ENCODE results near the gene MAPKAPK3. TPM values are rescaled to one million over a fixed set of nuclear protein-coding genes. Genes with fewer than 3 reads are reported as not detected.
A peak's percentile ranks its signal among the peaks of the same experiment; 100 is the strongest.
"Not testable (repeated sequence)": the region's sequence is repeated elsewhere in the genome, so short reads cannot be mapped to it uniquely, and the experiment has no call there.

Gene MAPKAPK3
- total RNA-seq, 1 donor from 2014 or later: 20.9 TPM

DNA sequence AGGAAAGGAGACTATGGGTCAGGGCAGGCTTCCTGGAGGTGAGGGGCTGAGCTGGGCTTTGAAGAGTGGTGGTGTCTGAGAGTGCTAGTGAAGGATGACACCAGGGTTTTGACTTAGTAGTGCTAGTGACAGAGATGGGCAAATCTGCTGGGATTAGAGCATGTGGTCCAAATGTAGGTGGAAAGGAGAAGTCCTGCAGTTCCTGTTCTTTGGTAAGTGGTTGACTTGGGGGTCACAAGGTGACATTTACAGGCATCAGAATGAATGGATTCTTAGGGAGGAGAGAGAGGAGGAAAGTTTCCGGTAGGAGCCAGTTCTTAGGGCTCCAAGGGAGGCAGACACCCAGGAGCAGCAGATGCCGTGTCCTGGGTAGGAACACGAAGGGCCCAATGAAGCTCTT lies 57.0 kb downstream of the MAPKAPK3 start:
- Histone ChIP-seq H3K27ac (ENCODE audit: low read depth, low read length) (no peak overlapping the region), H3K4me1 (ENCODE audit: control insufficient read depth in 3 of 3, insufficient read depth in 3 of 3, low read length in 3 of 3) (peaks cover 0 to 4% (median 2%) of the 10 kb centered on the region in 3 donors), H3K36me3 (ENCODE audit: control insufficient read depth in 3 of 3, insufficient read depth in 3 of 3, low read length in 3 of 3) (no peaks in the 10 kb centered on the region), H3K9ac (ENCODE audit: low read depth in 1 of 3, low read length in 3 of 3) (no peak overlapping the region), H3K4me3 (ENCODE audit: low read length in 3 of 3) (no peak overlapping the region), H3K27me3 (ENCODE audit: control insufficient read depth in 3 of 3, insufficient read depth in 3 of 3, low read length in 3 of 3) (peaks cover 0 to 13% (median 8%) of the 10 kb centered on the region in 3 donors), H3K9me3 (ENCODE audit: control insufficient read depth in 3 of 3, low read length in 3 of 3) (no peaks in the 10 kb centered on the region)

- Histone ChIP-seq H3K4me1 (ENCODE audit: control insufficient read depth in 3 of 3, insufficient read depth in 3 of 3, low read length in 3 of 3) (peaks cover 0 to 4% (median 2%) of the 10 kb centered on the region in 3 donors), H3K9me3 (ENCODE audit: control insufficient read depth in 3 of 3, low read length in 3 of 3) (no peaks in the 10 kb centered on the region), H3K27me3 (ENCODE audit: control insufficient read depth in 3 of 3, insufficient read depth in 3 of 3, low read length in 3 of 3) (peaks cover 0 to 13% (median 8%) of the 10 kb centered on the region in 3 donors), H3K27ac (ENCODE audit: low read depth, low read length) (no peak within 1 kb of the TSS), H3K4me3 (ENCODE audit: low read length in 3 of 3) (peak within 1 kb of the TSS; percentile 43 to 64 (median 60)), H3K36me3 (ENCODE audit: control insufficient read depth in 3 of 3, insufficient read depth in 3 of 3, low read length in 3 of 3) (no peaks in the 10 kb centered on the region), H3K9ac (ENCODE audit: low read depth in 1 of 3, low read length in 3 of 3) (peak within 1 kb of the TSS; percentile 20 to 72 (median 62))
Measured at GRCh38 chr3:50674349-50675178, 57.6 kb downstream of the MAPKAPK3 start, which contains the start of gene DOCK3. DOCK3 (plus strand) TSS chr3:50674927; CDS start chr3:50675264, 337 bp downstream.

DNA sequence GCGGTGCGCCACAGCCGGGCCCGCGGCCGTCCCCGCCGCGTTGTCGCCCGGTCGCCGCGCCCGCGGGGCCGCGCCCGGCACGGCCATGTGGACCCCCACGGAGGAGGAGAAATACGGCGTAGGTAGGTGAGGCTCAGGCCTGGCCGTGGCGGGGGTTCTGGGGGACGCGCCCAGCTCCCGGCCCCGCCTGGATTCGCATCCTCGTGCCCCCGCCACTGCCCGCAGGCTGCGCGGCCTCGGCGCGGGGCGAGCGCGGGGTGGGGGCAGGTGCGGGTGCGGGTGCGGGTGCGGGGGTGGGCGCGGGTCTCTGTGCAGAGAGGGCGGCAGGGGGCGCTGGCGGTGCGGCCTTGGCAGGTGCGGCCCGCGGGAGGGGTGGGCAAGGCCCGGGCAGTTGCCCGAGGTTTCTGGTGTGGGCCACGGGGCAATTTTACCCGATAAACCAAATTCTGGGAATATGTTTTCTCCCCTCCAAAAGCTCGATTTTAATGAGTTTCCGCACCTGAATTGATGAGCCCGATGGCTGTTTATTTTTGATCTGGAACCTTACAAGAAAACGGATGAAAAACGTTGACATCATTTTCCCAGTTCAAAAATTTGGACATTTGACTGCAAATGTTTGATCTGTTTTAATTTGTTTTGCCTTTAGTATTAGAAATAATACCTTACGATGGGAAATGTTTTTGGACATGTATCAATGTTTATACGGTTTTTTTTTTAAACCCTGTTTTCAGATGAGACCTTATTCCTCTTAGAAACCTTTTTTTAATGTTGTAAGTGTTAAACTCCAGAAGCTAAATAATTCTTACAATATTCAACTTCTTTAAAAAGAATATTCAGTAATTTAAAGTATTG lies 58.5 kb downstream of the MAPKAPK3 start:
- peaks cover 0 to 4% (median 2%) of the 10 kb centered on the region in 3 donors for H3K4me1 ChIP-seq (ENCODE audit: control insufficient read depth in 3 of 3, insufficient read depth in 3 of 3, low read length in 3 of 3)
- peak overlapping the region in 1 of 3 donors; percentile 72 for H3K9ac ChIP-seq (ENCODE audit: low read depth in 1 of 3, low read length in 3 of 3)
- H3K36me3 ChIP-seq (ENCODE audit: control insufficient read depth in 3 of 3, insufficient read depth in 3 of 3, low read length in 3 of 3): no peaks in the 10 kb centered on the region
- no peak overlapping the region for H3K27ac ChIP-seq (ENCODE audit: low read depth, low read length)
- peak overlapping the region in 2 of 3 donors; percentile 60 to 64 for H3K4me3 ChIP-seq (ENCODE audit: low read length in 3 of 3)
- peaks cover 0 to 13% (median 8%) of the 10 kb centered on the region in 3 donors for H3K27me3 ChIP-seq (ENCODE audit: control insufficient read depth in 3 of 3, insufficient read depth in 3 of 3, low read length in 3 of 3)
- no peaks in the 10 kb centered on the region for H3K9me3 ChIP-seq (ENCODE audit: control insufficient read depth in 3 of 3, low read length in 3 of 3)

DNA sequence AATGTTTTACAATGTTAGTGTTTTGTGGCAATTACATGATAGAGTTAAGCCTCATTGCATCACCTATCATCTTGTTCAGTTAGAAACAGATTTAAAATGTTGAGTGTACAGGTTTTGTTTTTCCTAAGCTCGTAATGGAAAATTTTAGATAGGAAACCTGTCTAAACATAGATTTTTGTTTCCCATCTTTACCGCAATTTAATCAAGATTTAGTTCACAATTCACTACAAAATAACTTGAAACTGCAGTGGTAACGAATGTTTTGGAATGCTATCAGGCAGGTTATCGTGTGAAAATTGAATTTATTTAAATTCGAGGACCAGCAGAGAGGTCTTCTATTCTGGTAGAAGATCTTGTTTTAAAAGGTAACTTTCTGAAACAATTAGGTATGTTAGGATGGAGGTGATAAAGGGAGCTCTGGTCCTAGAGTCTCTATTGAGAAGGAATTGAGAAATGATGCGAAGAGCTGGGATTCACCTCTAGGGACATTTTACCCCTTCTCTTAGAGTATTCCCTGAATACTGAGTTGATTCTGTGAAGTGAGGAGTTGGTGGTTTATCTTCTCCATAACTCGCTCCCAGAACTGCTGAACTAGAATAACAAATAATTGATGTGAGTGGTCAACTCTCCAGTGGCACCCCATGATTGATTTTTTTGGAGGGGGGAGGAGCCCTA lies 59.2 kb downstream of the MAPKAPK3 start:
- Histone ChIP-seq H3K4me1 (ENCODE audit: control insufficient read depth in 3 of 3, insufficient read depth in 3 of 3, low read length in 3 of 3) (peaks cover 0 to 4% (median 2%) of the 10 kb centered on the region in 3 donors), H3K4me3 (ENCODE audit: low read length in 3 of 3) (no peak overlapping the region), H3K27me3 (ENCODE audit: control insufficient read depth in 3 of 3, insufficient read depth in 3 of 3, low read length in 3 of 3) (peaks cover 0 to 13% (median 8%) of the 10 kb centered on the region in 3 donors), H3K9me3 (ENCODE audit: control insufficient read depth in 3 of 3, low read length in 3 of 3) (no peaks in the 10 kb centered on the region), H3K27ac (ENCODE audit: low read depth, low read length) (no peak overlapping the region), H3K9ac (ENCODE audit: low read depth in 1 of 3, low read length in 3 of 3) (no peak overlapping the region), H3K36me3 (ENCODE audit: control insufficient read depth in 3 of 3, insufficient read depth in 3 of 3, low read length in 3 of 3) (no peaks in the 10 kb centered on the region)

DNA sequence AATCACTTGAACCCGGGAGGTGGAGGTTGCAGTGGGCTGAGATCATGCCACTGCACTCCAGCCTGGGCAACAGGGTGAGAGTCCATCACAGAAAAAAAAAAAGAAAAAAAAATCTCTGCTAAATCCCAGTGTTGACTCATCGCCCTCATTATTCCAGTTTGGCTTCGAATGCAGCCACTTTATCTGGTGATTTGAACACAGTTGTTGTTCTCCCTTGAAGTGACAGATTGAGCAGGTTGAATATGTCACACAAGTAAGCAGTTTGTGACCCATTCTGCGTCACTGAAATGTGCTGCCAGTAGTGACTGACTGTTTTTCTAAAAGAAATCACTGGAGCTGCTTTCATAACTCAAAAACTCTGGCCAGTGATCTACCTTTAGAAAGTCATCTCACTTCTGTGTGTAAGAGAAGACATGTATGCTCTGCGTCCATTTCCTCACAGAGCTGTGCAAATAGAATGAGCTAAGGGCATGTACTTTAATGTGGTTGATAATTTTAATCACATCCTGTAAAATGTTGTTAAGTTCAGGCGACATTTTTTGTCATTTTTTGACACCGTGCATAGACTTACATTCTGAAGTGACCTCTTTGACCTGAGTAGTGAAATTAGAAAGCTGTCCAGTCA lies 70.3 kb downstream of the MAPKAPK3 start:
- Histone ChIP-seq H3K4me3 (ENCODE audit: low read length in 3 of 3) (no peak overlapping the region), H3K27ac (ENCODE audit: low read depth, low read length) (no peak overlapping the region), H3K36me3 (ENCODE audit: control insufficient read depth in 3 of 3, insufficient read depth in 3 of 3, low read length in 3 of 3) (no peaks in the 10 kb centered on the region), H3K9me3 (ENCODE audit: control insufficient read depth in 3 of 3, low read length in 3 of 3) (no peaks in the 10 kb centered on the region), H3K9ac (ENCODE audit: low read depth in 1 of 3, low read length in 3 of 3) (no peak overlapping the region), H3K27me3 (ENCODE audit: control insufficient read depth in 3 of 3, insufficient read depth in 3 of 3, low read length in 3 of 3) (peaks cover 0 to under 1% (median 0%) of the 10 kb centered on the region in 3 donors), H3K4me1 (ENCODE audit: control insufficient read depth in 3 of 3, insufficient read depth in 3 of 3, low read length in 3 of 3) (peaks cover 0 to 8% (median 0%) of the 10 kb centered on the region in 3 donors)

GRCh38 chr3:50687916-50688315 lies 71.0 kb downstream of the MAPKAPK3 start:
- Histone ChIP-seq H3K27ac (ENCODE audit: low read depth, low read length) (no peak overlapping the region), H3K36me3 (ENCODE audit: control insufficient read depth in 3 of 3, insufficient read depth in 3 of 3, low read length in 3 of 3) (no peaks in the 10 kb centered on the region), H3K9ac (ENCODE audit: low read depth in 1 of 3, low read length in 3 of 3) (no peak overlapping the region), H3K4me3 (ENCODE audit: low read length in 3 of 3) (no peak overlapping the region), H3K27me3 (ENCODE audit: control insufficient read depth in 3 of 3, insufficient read depth in 3 of 3, low read length in 3 of 3) (peaks cover 0 to 3% (median 0%) of the 10 kb centered on the region in 3 donors), H3K4me1 (ENCODE audit: control insufficient read depth in 3 of 3, insufficient read depth in 3 of 3, low read length in 3 of 3) (peaks cover 0 to 8% (median 0%) of the 10 kb centered on the region in 3 donors), H3K9me3 (ENCODE audit: control insufficient read depth in 3 of 3, low read length in 3 of 3) (no peaks in the 10 kb centered on the region)

- H3K27me3 ChIP-seq (ENCODE audit: control insufficient read depth in 3 of 3, insufficient read depth in 3 of 3, low read length in 3 of 3); H3K4me3 ChIP-seq (ENCODE audit: low read length in 3 of 3); H3K4me1 ChIP-seq (ENCODE audit: control insufficient read depth in 3 of 3, insufficient read depth in 3 of 3, low read length in 3 of 3); H3K27ac ChIP-seq (ENCODE audit: low read depth, low read length); H3K9me3 ChIP-seq (ENCODE audit: control insufficient read depth in 3 of 3, low read length in 3 of 3); H3K9ac ChIP-seq (ENCODE audit: low read depth in 1 of 3, low read length in 3 of 3); H3K36me3 ChIP-seq (ENCODE audit: control insufficient read depth in 3 of 3, insufficient read depth in 3 of 3, low read length in 3 of 3): not testable (repeated sequence)
Measured at GRCh38 chr3:50688602-50689001, 71.7 kb downstream of the MAPKAPK3 start.

DNA sequence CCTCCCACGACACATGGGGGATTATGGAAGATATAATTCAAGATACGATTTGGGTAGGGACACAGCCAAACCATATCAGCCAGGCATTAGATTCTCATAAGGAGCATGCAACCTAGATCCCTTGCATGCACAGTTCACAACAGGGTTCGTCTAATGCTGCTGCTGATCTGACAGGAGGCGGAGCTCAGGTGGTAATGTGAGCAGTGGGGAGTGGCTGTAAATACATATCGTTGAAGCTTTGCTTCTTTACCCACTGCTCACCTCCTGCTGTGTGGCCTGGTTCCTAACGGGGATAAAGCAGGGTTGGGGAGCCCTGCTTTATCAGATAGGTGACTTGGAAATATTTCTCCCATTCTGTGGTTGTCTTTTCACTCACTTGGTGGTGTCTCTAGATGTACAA lies 72.6 kb downstream of the MAPKAPK3 start:
- no peak overlapping the region for H3K27ac ChIP-seq (ENCODE audit: low read depth, low read length)
- H3K9me3 ChIP-seq (ENCODE audit: control insufficient read depth in 3 of 3, low read length in 3 of 3): no peaks in the 10 kb centered on the region

GRCh38 chr3:50695031-50695430 lies 78.1 kb downstream of the MAPKAPK3 start:
- no peak overlapping the region for H3K27ac ChIP-seq (ENCODE audit: low read depth, low read length)
- H3K36me3 ChIP-seq (ENCODE audit: control insufficient read depth in 3 of 3, insufficient read depth in 3 of 3, low read length in 3 of 3): no peaks in the 10 kb centered on the region
- no peak overlapping the region for H3K9ac ChIP-seq (ENCODE audit: low read depth in 1 of 3, low read length in 3 of 3)
- H3K4me1 ChIP-seq (ENCODE audit: control insufficient read depth in 3 of 3, insufficient read depth in 3 of 3, low read length in 3 of 3): no peaks in the 10 kb centered on the region
- H3K4me3 ChIP-seq (ENCODE audit: low read length in 3 of 3): no peak overlapping the region
- peaks cover 0 to 3% (median 0%) of the 10 kb centered on the region in 3 donors for H3K27me3 ChIP-seq (ENCODE audit: control insufficient read depth in 3 of 3, insufficient read depth in 3 of 3, low read length in 3 of 3)
- H3K9me3 ChIP-seq (ENCODE audit: control insufficient read depth in 3 of 3, low read length in 3 of 3): peaks cover 2 to 3% (median 3%) of the 10 kb centered on the region in 3 donors

More for the DNA sequence above, 72.6 kb downstream of the MAPKAPK3 start:
- peaks cover 0 to 8% (median 0%) of the 10 kb centered on the region in 3 donors for H3K4me1 ChIP-seq (ENCODE audit: control insufficient read depth in 3 of 3, insufficient read depth in 3 of 3, low read length in 3 of 3)
- no peak overlapping the region for H3K4me3 ChIP-seq (ENCODE audit: low read length in 3 of 3)
- H3K27me3 ChIP-seq (ENCODE audit: control insufficient read depth in 3 of 3, insufficient read depth in 3 of 3, low read length in 3 of 3): peaks cover 0 to 3% (median 0%) of the 10 kb centered on the region in 3 donors
- H3K9ac ChIP-seq (ENCODE audit: low read depth in 1 of 3, low read length in 3 of 3): no peak overlapping the region
- no peaks in the 10 kb centered on the region for H3K36me3 ChIP-seq (ENCODE audit: control insufficient read depth in 3 of 3, insufficient read depth in 3 of 3, low read length in 3 of 3)

Data from skeletal muscle tissue (tissue), 4 donors.